IMR-90 (cell line): Measurements from ENCODE around the gene TMBIM6. TPM values are rescaled to one million over a fixed set of nuclear protein-coding genes. Genes with fewer than 3 reads are reported as not detected.

ENCODE experiments used
- ATAC-seq: fragments of 200-7000 bp; cut with Tn5 transposase; 2 replicates; pipeline ENCODE4 v1.9.1; 2020; ENCODE audit warnings: low read depth, mild to moderate bottlenecking, moderate library complexity
- BruUV-seq: library from RNA; stranded (reverse); fragments of 400-500 nt; replicated peaks from 2 replicates; lab custom pipeline; 2021; lab: Mats Ljungman, UMichigan
- CTCF ChIA-PET: fragments of 300-600 bp; formaldehyde crosslinking; extraction: SDS; loops from one replicate; lab custom pipeline; 2021; ENCODE audit warnings: antibody characterized with exemption; lab: Yijun Ruan, JAX
- POLR2A ChIA-PET: fragments of 300-600 bp; sonication (Branson Sonifier 250); formaldehyde crosslinking; loops from one replicate; lab custom pipeline; 2022; ENCODE audit warnings: antibody characterized with exemption; ENCODE audit not compliant: unreplicated experiment; lab: Charles Lee
- DNase-seq: peaks from one replicate; pipeline ENCODE4 v3.0.0; 2013
- H2AFZ ChIP-seq: replicated peaks from 2 replicates; pipeline ENCODE3; 2013; ENCODE audit warnings: low read length, mild to moderate bottlenecking; ENCODE audit not compliant: poor library complexity
- H2AK5ac ChIP-seq: 2 replicates; pipeline ENCODE4 v1.6.1; 2013; ENCODE audit warnings: low read depth, low read length, inconsistent platforms
- H2AK9ac ChIP-seq: replicated peaks from 2 replicates; pipeline ENCODE3; 2013; ENCODE audit warnings: mild to moderate bottlenecking, low read depth, low read length, moderate library complexity; ENCODE audit not compliant: poor library complexity
- H2BK120ac ChIP-seq: 2 replicates; pipeline ENCODE4 v1.6.1; 2013; ENCODE audit warnings: low read depth, low read length, inconsistent platforms
- H2BK15ac ChIP-seq: 3 replicates; pipeline ENCODE4 v1.6.1; 2013; ENCODE audit warnings: low read depth, low read length, inconsistent platforms
- H2BK20ac ChIP-seq: 2 replicates; pipeline ENCODE4 v1.6.1; 2013; ENCODE audit warnings: low read depth, mild to moderate bottlenecking, inconsistent platforms, low read length, moderate library complexity
- H2BK5ac ChIP-seq: 2 replicates; pipeline ENCODE4 v1.6.1; 2013; ENCODE audit warnings: mild to moderate bottlenecking, low read depth, low read length, inconsistent platforms; ENCODE audit not compliant: poor library complexity, severe bottlenecking
- H3K14ac ChIP-seq: replicated peaks from 2 replicates; pipeline ENCODE4 v1.6.1; 2013; ENCODE audit warnings: low read depth, low read length, inconsistent platforms
- H3K18ac ChIP-seq: 2 replicates; pipeline ENCODE4 v1.6.1; 2013; ENCODE audit warnings: low read depth, low read length, control low read depth
- H3K23ac ChIP-seq: 2 replicates; pipeline ENCODE4 v1.6.1; 2013; ENCODE audit warnings: low read depth, low read length, inconsistent platforms
- H3K27ac ChIP-seq: 2 replicates; pipeline ENCODE4 v1.5.1; 2013; ENCODE audit warnings: mild to moderate bottlenecking, control low read depth, low read length; ENCODE audit not compliant: insufficient read depth
- H3K27me3 ChIP-seq: 2 replicates; pipeline ENCODE4 v1.6.1; 2013; ENCODE audit warnings: low read length; ENCODE audit not compliant: control insufficient read depth, insufficient read depth
- H3K36me3 ChIP-seq: 2 replicates; pipeline ENCODE4 v1.6.1; 2013; ENCODE audit warnings: low read length, mixed read lengths; ENCODE audit not compliant: control insufficient read depth, insufficient read depth
- H3K4ac ChIP-seq: 2 replicates; pipeline ENCODE4 v1.6.1; 2013; ENCODE audit warnings: low read depth, low read length, inconsistent platforms
- H3K4me1 ChIP-seq: 2 replicates; pipeline ENCODE4 v1.6.1; 2013; ENCODE audit warnings: low read length, mixed read lengths; ENCODE audit not compliant: control insufficient read depth, insufficient read depth
- H3K4me2 ChIP-seq: 2 replicates; pipeline ENCODE4 v1.6.1; 2013; ENCODE audit warnings: low read depth, mild to moderate bottlenecking, control low read depth, low read length, moderate library complexity
- H3K4me3 ChIP-seq: 2 replicates; pipeline ENCODE4 v1.5.1; 2013; ENCODE audit warnings: low read depth, mild to moderate bottlenecking, control low read depth, low read length, moderate library complexity; ENCODE audit not compliant: insufficient read depth
- H3K56ac ChIP-seq: 2 replicates; pipeline ENCODE4 v1.6.1; 2013; ENCODE audit warnings: low read length, inconsistent platforms; ENCODE audit not compliant: insufficient read depth; ENCODE audit errors: extremely low read depth
- H3K79me1 ChIP-seq, 2 experiments: 2 replicates each; pipeline ENCODE4 v1.6.1; 2013; ENCODE audit warnings: low read length in 2 of 2, inconsistent platforms in 1 of 2, low read depth in 1 of 2
- H3K9ac ChIP-seq: 2 replicates; pipeline ENCODE4 v1.6.1; 2013; ENCODE audit warnings: low read depth, low read length, control low read depth
- H3K9me1 ChIP-seq: 2 replicates; pipeline ENCODE4 v1.6.1; 2013; ENCODE audit warnings: low read length, inconsistent platforms; ENCODE audit not compliant: insufficient read depth
- H3K9me3 ChIP-seq: 2 replicates; pipeline ENCODE4 v1.6.1; 2013; ENCODE audit warnings: low read length; ENCODE audit not compliant: control insufficient read depth, insufficient read depth
- H4K20me1 ChIP-seq: 2 replicates; pipeline ENCODE4 v1.6.1; 2013; ENCODE audit warnings: low read length, inconsistent platforms; ENCODE audit not compliant: insufficient read depth
- H4K5ac ChIP-seq: 2 replicates; pipeline ENCODE4 v1.6.1; 2013; ENCODE audit warnings: mild to moderate bottlenecking, low read depth, low read length, control low read depth
- H4K8ac ChIP-seq, 2 experiments: 2 replicates each; pipeline ENCODE4 v1.6.1; 2013; ENCODE audit warnings: low read depth in 2 of 2, low read length in 2 of 2, control low read depth in 1 of 2, inconsistent platforms in 1 of 2
- H4K91ac ChIP-seq: 2 replicates; pipeline ENCODE4 v1.6.1; 2013; ENCODE audit warnings: low read depth, low read length, inconsistent platforms; ENCODE audit not compliant: insufficient read depth
- BHLHE40 ChIP-seq: fragments of 150-350 bp; IDR thresholded peaks from 2 replicates; pipeline ENCODE4 v1.6.1; 2016; ENCODE audit warnings: mild to moderate bottlenecking, low read depth, low read length
- CEBPB ChIP-seq: IDR thresholded peaks from 2 replicates; pipeline ENCODE4 v1.6.1; 2012; ENCODE audit warnings: low read depth, low read length, improper control_type of control experiment
- CHD1 ChIP-seq: IDR thresholded peaks from 2 replicates; pipeline ENCODE4 v1.6.1; 2012; ENCODE audit warnings: low read depth, low read length, improper control_type of control experiment
- FOS ChIP-seq: fragments of 150-350 bp; IDR thresholded peaks from 2 replicates; pipeline ENCODE4 v1.6.1; 2016; ENCODE audit warnings: low read depth, low read length
- MAFK ChIP-seq: IDR thresholded peaks from 2 replicates; pipeline ENCODE4 v1.6.1; 2012; ENCODE audit warnings: low read depth, low read length, improper control_type of control experiment
- MAZ ChIP-seq: IDR thresholded peaks from 2 replicates; pipeline ENCODE4 v1.6.1; 2012; ENCODE audit warnings: low read depth, mild to moderate bottlenecking, low read length, improper control_type of control experiment, moderate library complexity, borderline replicate concordance
- MXI1 ChIP-seq: IDR thresholded peaks from 2 replicates; pipeline ENCODE4 v1.6.1; 2012; ENCODE audit warnings: low read depth, mild to moderate bottlenecking, low read length, moderate library complexity, borderline replicate concordance
- NFE2L2 ChIP-seq: fragments of 150-350 bp; IDR thresholded peaks from 2 replicates; pipeline ENCODE4 v1.6.1; 2016; ENCODE audit warnings: low read depth, mild to moderate bottlenecking, low read length
- POLR2A ChIP-seq: IDR thresholded peaks from 2 replicates; pipeline ENCODE4 v1.6.1; 2012; ENCODE audit warnings: mild to moderate bottlenecking, low read depth, low read length
- RAD21 ChIP-seq: IDR thresholded peaks from 2 replicates; pipeline ENCODE4 v1.6.1; 2012; ENCODE audit warnings: low read length, improper control_type of control experiment
- RCOR1 ChIP-seq: IDR thresholded peaks from 2 replicates; pipeline ENCODE4 v1.6.1; 2012; ENCODE audit warnings: mild to moderate bottlenecking, low read length, improper control_type of control experiment; ENCODE audit not compliant: insufficient replicate concordance
- RFX5 ChIP-seq: IDR thresholded peaks from 2 replicates; pipeline ENCODE4 v1.8.0; 2012; ENCODE audit warnings: low read depth, mild to moderate bottlenecking, low read length, moderate library complexity
- SMC3 ChIP-seq: fragments of 150-350 bp; IDR thresholded peaks from 2 replicates; pipeline ENCODE4 v1.6.1; 2016; ENCODE audit warnings: low read depth, mild to moderate bottlenecking, antibody characterized with exemption, low read length, moderate library complexity
- WGBS, 2 experiments: methylation state at CpG; one replicate each; pipeline versions ENCODE4 v1.1.5 to v1.1.7; 2013; ENCODE audit warnings: missing lambda C conversion rate in 2 of 2; ENCODE audit not compliant: insufficient read length in 1 of 2; ENCODE audit errors: extremely low coverage in 2 of 2; 5-methylcytosine and 5-hydroxymethylcytosine counted together
- dilution Hi-C: fragments of 300-500 bp; cut with HindIII; formaldehyde crosslinking; loops from one replicate; pipeline ENCODE4 v1.14.3; 2018; ENCODE audit warnings: low sequenced_read_pairs; ENCODE audit not compliant: unreplicated experiment
- in situ Hi-C: fragments of 300-500 bp; cut with MboI; formaldehyde crosslinking; loops from 3 replicates; pipeline ENCODE4 v1.14.3; 2019; ENCODE audit warnings: low sequenced_read_pairs, inconsistent platforms, mixed read lengths
- intact Hi-C: fragments of 100-400 bp; cut with micrococcal nuclease; formaldehyde crosslinking; loops from 2 replicates; pipeline ENCODE4 v1.10.0; 2022
- polyA plus RNA-seq, 3 experiments: library from polyadenylated mRNA; depleted of rRNA; stranded (reverse); fragments of >200 nt; gene quantifications; 2 replicates each; pipeline ENCODE4 v1.2.3, GENCODE V29; 2012; ENCODE audit warnings: low replicate concordance in 1 of 3
- total RNA-seq: library from RNA; depleted of rRNA; stranded (reverse); fragments of >200 nt; gene quantifications from 2 replicates; pipeline ENCODE4 v1.2.3, GENCODE V29; 2012
- TF ChIP-seq, protein P1 (sequence below): fragments of 150-350 bp; IDR thresholded peaks from 2 replicates; pipeline ENCODE4 v1.6.1; 2016; ENCODE audit warnings: low read depth, mild to moderate bottlenecking, low read length, moderate library complexity, borderline replicate concordance
- TF ChIP-seq, protein P2 (sequence below): conservative IDR thresholded peaks from 2 replicates; pipeline ENCODE4 v1.5.1; 2012; ENCODE audit warnings: mild to moderate bottlenecking, low read depth, low read length, improper control_type of control experiment
- TF ChIP-seq, protein P3 (sequence below): fragments of 150-350 bp; IDR thresholded peaks from 2 replicates; pipeline ENCODE4 v1.6.1; 2017; ENCODE audit warnings: mild to moderate bottlenecking, antibody characterized with exemption, low read length, low read depth

The TMBIM6 gene
- total and polyA plus RNA-seq, 2 of the 4 experiments (the other 2 are of a cell fraction) = 255 to 285 TPM

DNA sequence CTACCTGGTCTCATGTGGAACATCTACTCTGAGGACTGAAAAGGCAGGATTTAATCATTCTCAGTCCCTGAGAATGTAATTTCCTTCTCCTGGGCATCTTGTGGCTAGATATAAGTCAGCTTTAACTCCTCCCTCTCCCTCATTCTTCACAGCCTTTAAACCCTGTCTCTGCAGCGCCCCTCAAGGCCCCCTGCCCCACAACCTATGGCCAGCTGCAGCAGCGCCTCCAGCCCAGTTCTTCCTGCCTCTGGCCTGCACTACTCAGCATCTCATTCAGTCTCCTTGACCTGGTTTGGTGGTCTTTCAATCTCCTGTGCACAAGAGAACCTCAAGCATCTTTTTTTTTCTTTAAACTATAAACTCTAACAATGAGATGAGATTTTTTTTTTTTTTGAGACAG is 57.6 kb downstream of the TMBIM6 start:
- intact Hi-C loops = no loop called here
- Histone ChIP-seq H3K4ac (no peak overlapping the region), H2AK5ac (no peak overlapping the region), H3K23ac (no peak overlapping the region), H2AFZ (no peak overlapping the region), H3K36me3 (peaks cover 76% of the 10 kb centered on the region), H2BK5ac (no peak overlapping the region), H2AK9ac (no peak overlapping the region), H4K91ac (no peak overlapping the region), H4K20me1 (peaks cover 11% of the 10 kb centered on the region; the same call in 1 of the 2 replicates), H2BK15ac (no peak overlapping the region), H3K56ac (no peak overlapping the region), H2BK120ac (no peak overlapping the region), H4K5ac (no peak overlapping the region), H3K14ac (no peak overlapping the region), H3K18ac (no peak overlapping the region), H3K9me3 (no peaks in the 10 kb centered on the region), H2BK20ac (no peak overlapping the region), H3K4me1 (no peaks in the 10 kb centered on the region), H4K8ac (no peak overlapping the region), H3K79me1 (peaks cover 0 to 5% of the 10 kb centered on the region in 2 experiments; a peak in 1 of 4 replicates), H3K27me3 (no peaks in the 10 kb centered on the region), H3K9me1 (no peaks in the 10 kb centered on the region; the same call in 1 of the 2 replicates), H3K4me3 (no peak overlapping the region), H3K4me2 (no peak overlapping the region), H3K27ac (no peak overlapping the region), H3K9ac (no peak overlapping the region)
- DNase-seq (no peak), ATAC-seq (no peak)
- dilution Hi-C loops = no loop called here
- in situ Hi-C loops = no loop called here
- TF ChIP-seq CHD1 (no peak), RFX5 (no peak), BHLHE40 (no peak), MAFK (no peak), MAZ (no peak), POLR2A (no peak), SMC3 (no peak), RCOR1 (no peak), FOS (no peak), MXI1 (no peak), NFE2L2 (no peak), RAD21 (no peak), CEBPB (no peak)
- TF ChIP-seq, protein P1, sequence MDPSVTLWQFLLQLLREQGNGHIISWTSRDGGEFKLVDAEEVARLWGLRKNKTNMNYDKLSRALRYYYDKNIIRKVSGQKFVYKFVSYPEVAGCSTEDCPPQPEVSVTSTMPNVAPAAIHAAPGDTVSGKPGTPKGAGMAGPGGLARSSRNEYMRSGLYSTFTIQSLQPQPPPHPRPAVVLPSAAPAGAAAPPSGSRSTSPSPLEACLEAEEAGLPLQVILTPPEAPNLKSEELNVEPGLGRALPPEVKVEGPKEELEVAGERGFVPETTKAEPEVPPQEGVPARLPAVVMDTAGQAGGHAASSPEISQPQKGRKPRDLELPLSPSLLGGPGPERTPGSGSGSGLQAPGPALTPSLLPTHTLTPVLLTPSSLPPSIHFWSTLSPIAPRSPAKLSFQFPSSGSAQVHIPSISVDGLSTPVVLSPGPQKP = no peak
- TF ChIP-seq, protein P2, sequence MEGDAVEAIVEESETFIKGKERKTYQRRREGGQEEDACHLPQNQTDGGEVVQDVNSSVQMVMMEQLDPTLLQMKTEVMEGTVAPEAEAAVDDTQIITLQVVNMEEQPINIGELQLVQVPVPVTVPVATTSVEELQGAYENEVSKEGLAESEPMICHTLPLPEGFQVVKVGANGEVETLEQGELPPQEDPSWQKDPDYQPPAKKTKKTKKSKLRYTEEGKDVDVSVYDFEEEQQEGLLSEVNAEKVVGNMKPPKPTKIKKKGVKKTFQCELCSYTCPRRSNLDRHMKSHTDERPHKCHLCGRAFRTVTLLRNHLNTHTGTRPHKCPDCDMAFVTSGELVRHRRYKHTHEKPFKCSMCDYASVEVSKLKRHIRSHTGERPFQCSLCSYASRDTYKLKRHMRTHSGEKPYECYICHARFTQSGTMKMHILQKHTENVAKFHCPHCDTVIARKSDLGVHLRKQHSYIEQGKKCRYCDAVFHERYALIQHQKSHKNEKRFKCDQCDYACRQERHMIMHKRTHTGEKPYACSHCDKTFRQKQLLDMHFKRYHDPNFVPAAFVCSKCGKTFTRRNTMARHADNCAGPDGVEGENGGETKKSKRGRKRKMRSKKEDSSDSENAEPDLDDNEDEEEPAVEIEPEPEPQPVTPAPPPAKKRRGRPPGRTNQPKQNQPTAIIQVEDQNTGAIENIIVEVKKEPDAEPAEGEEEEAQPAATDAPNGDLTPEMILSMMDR = no peak
- TF ChIP-seq, protein P3, sequence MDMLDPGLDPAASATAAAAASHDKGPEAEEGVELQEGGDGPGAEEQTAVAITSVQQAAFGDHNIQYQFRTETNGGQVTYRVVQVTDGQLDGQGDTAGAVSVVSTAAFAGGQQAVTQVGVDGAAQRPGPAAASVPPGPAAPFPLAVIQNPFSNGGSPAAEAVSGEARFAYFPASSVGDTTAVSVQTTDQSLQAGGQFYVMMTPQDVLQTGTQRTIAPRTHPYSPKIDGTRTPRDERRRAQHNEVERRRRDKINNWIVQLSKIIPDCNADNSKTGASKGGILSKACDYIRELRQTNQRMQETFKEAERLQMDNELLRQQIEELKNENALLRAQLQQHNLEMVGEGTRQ = no peak
- 60% methylated on average over 2 of the region's 2 CpGs; no CpG with 5 or more reads in 1 of the 2 experiments for WGBS, 2 experiments
- no TSS peak for BruUV-seq
- ChIA-PET CTCF (no interaction called here), POLR2A (no interaction called here)
